HG03520 (cell line): ENCODE data around the gene SLX4.

Source experiments
- ATAC-seq: cut with Tn5 transposase; IDR thresholded peaks from one replicate; pipeline ENCODE4 v1.9.1; 2021; ENCODE audit warnings: mild to moderate bottlenecking, moderate library complexity; ENCODE audit not compliant: unreplicated experiment

SLX4 gene

GRCh38 chr16:3583303-3584038 is 27.9 kb downstream of the SLX4 start:
- ATAC-seq, result no peak

GRCh38 chr16:3582276-3583165 is 28.9 kb downstream of the SLX4 start:
- ATAC-seq, result no peak

GRCh38 chr16:3581392-3581791 is 30.0 kb downstream of the SLX4 start:
- ATAC-seq, result no peak

- no peak for ATAC-seq
Measured at GRCh38 chr16:3580686-3581085, 30.7 kb downstream of the SLX4 start.

GRCh38 chr16:3580251-3580651 is 31.2 kb downstream of the SLX4 start:
- ATAC-seq, result no peak

- ATAC-seq, result no peak
Measured at GRCh38 chr16:3579776-3580175, 31.6 kb downstream of the SLX4 start.

GRCh38 chr16:3578610-3579551 is 32.5 kb downstream of the SLX4 start:
- ATAC-seq, result peak; percentile 54

GRCh38 chr16:3578121-3578520 is 33.3 kb downstream of the SLX4 start:
- ATAC-seq, result no peak

GRCh38 chr16:3577302-3577752 is 34.1 kb downstream of the SLX4 start, which contains the start of gene NLRC3:
Gene NLRC3, minus strand, starts transcription at chr16:3577403. Its CDS starts 12,367 bp downstream, at chr16:3565036.
- ATAC-seq, result no peak

GRCh38 chr16:3576211-3576610 is 35.2 kb downstream of the SLX4 start:
- no peak for ATAC-seq

- ATAC-seq, result no peak
Measured at GRCh38 chr16:3575491-3575890, 35.9 kb downstream of the SLX4 start.

GRCh38 chr16:3574195-3574594 is 37.2 kb downstream of the SLX4 start:
- no peak for ATAC-seq

GRCh38 chr16:3573146-3573815 is 38.1 kb downstream of the SLX4 start:
- no peak for ATAC-seq

- no peak for ATAC-seq
Measured at GRCh38 chr16:3570420-3571062, 40.9 kb downstream of the SLX4 start.

GRCh38 chr16:3569851-3570250 is 41.6 kb downstream of the SLX4 start:
- ATAC-seq, result no peak

GRCh38 chr16:3566990-3567389 is 44.4 kb downstream of the SLX4 start:
- no peak for ATAC-seq

GRCh38 chr16:3564889-3565141 is 46.6 kb downstream of the SLX4 start:
- ATAC-seq, result no peak

GRCh38 chr16:3564130-3564888 is 47.1 kb downstream of the SLX4 start:
- ATAC-seq, result no peak

- ATAC-seq, result no peak
Measured at GRCh38 chr16:3562914-3563480, 48.4 kb downstream of the SLX4 start.
